IMR-90 (cell line): Measurements from ENCODE around the gene SUPV3L1. TPM values are rescaled to one million over a fixed set of nuclear protein-coding genes. Genes with fewer than 3 reads are reported as not detected.

ENCODE experiments used
- ATAC-seq: fragments of 200-7000 bp; cut with Tn5 transposase; 2 replicates; pipeline ENCODE4 v1.9.1; 2020; ENCODE audit warnings: low read depth, mild to moderate bottlenecking, moderate library complexity
- BruUV-seq: library from RNA; stranded (reverse); fragments of 400-500 nt; replicated peaks from 2 replicates; lab custom pipeline; 2021; lab: Mats Ljungman, UMichigan
- CTCF ChIA-PET: fragments of 300-600 bp; formaldehyde crosslinking; extraction: SDS; loops from one replicate; lab custom pipeline; 2021; ENCODE audit warnings: antibody characterized with exemption; lab: Yijun Ruan, JAX
- POLR2A ChIA-PET: fragments of 300-600 bp; sonication (Branson Sonifier 250); formaldehyde crosslinking; loops from one replicate; lab custom pipeline; 2022; ENCODE audit warnings: antibody characterized with exemption; ENCODE audit not compliant: unreplicated experiment; lab: Charles Lee
- DNase-seq: peaks from one replicate; pipeline ENCODE4 v3.0.0; 2013
- H2AFZ ChIP-seq: replicated peaks from 2 replicates; pipeline ENCODE3; 2013; ENCODE audit warnings: low read length, mild to moderate bottlenecking; ENCODE audit not compliant: poor library complexity
- H2AK5ac ChIP-seq: 2 replicates; pipeline ENCODE4 v1.6.1; 2013; ENCODE audit warnings: low read depth, low read length, inconsistent platforms
- H2AK9ac ChIP-seq: replicated peaks from 2 replicates; pipeline ENCODE3; 2013; ENCODE audit warnings: mild to moderate bottlenecking, low read depth, low read length, moderate library complexity; ENCODE audit not compliant: poor library complexity
- H2BK120ac ChIP-seq: 2 replicates; pipeline ENCODE4 v1.6.1; 2013; ENCODE audit warnings: low read depth, low read length, inconsistent platforms
- H2BK15ac ChIP-seq: 3 replicates; pipeline ENCODE4 v1.6.1; 2013; ENCODE audit warnings: low read depth, low read length, inconsistent platforms
- H2BK20ac ChIP-seq: 2 replicates; pipeline ENCODE4 v1.6.1; 2013; ENCODE audit warnings: low read depth, mild to moderate bottlenecking, inconsistent platforms, low read length, moderate library complexity
- H2BK5ac ChIP-seq: 2 replicates; pipeline ENCODE4 v1.6.1; 2013; ENCODE audit warnings: mild to moderate bottlenecking, low read depth, low read length, inconsistent platforms; ENCODE audit not compliant: poor library complexity, severe bottlenecking
- H3K14ac ChIP-seq: replicated peaks from 2 replicates; pipeline ENCODE4 v1.6.1; 2013; ENCODE audit warnings: low read depth, low read length, inconsistent platforms
- H3K18ac ChIP-seq: 2 replicates; pipeline ENCODE4 v1.6.1; 2013; ENCODE audit warnings: low read depth, low read length, control low read depth
- H3K23ac ChIP-seq: 2 replicates; pipeline ENCODE4 v1.6.1; 2013; ENCODE audit warnings: low read depth, low read length, inconsistent platforms
- H3K27ac ChIP-seq: 2 replicates; pipeline ENCODE4 v1.5.1; 2013; ENCODE audit warnings: mild to moderate bottlenecking, control low read depth, low read length; ENCODE audit not compliant: insufficient read depth
- H3K27me3 ChIP-seq: 2 replicates; pipeline ENCODE4 v1.6.1; 2013; ENCODE audit warnings: low read length; ENCODE audit not compliant: control insufficient read depth, insufficient read depth
- H3K36me3 ChIP-seq: 2 replicates; pipeline ENCODE4 v1.6.1; 2013; ENCODE audit warnings: low read length, mixed read lengths; ENCODE audit not compliant: control insufficient read depth, insufficient read depth
- H3K4ac ChIP-seq: 2 replicates; pipeline ENCODE4 v1.6.1; 2013; ENCODE audit warnings: low read depth, low read length, inconsistent platforms
- H3K4me1 ChIP-seq: 2 replicates; pipeline ENCODE4 v1.6.1; 2013; ENCODE audit warnings: low read length, mixed read lengths; ENCODE audit not compliant: control insufficient read depth, insufficient read depth
- H3K4me2 ChIP-seq: 2 replicates; pipeline ENCODE4 v1.6.1; 2013; ENCODE audit warnings: low read depth, mild to moderate bottlenecking, control low read depth, low read length, moderate library complexity
- H3K4me3 ChIP-seq: 2 replicates; pipeline ENCODE4 v1.5.1; 2013; ENCODE audit warnings: low read depth, mild to moderate bottlenecking, control low read depth, low read length, moderate library complexity; ENCODE audit not compliant: insufficient read depth
- H3K56ac ChIP-seq: 2 replicates; pipeline ENCODE4 v1.6.1; 2013; ENCODE audit warnings: low read length, inconsistent platforms; ENCODE audit not compliant: insufficient read depth; ENCODE audit errors: extremely low read depth
- H3K79me1 ChIP-seq, 2 experiments: 2 replicates each; pipeline ENCODE4 v1.6.1; 2013; ENCODE audit warnings: low read length in 2 of 2, inconsistent platforms in 1 of 2, low read depth in 1 of 2
- H3K9ac ChIP-seq: 2 replicates; pipeline ENCODE4 v1.6.1; 2013; ENCODE audit warnings: low read depth, low read length, control low read depth
- H3K9me1 ChIP-seq: 2 replicates; pipeline ENCODE4 v1.6.1; 2013; ENCODE audit warnings: low read length, inconsistent platforms; ENCODE audit not compliant: insufficient read depth
- H3K9me3 ChIP-seq: 2 replicates; pipeline ENCODE4 v1.6.1; 2013; ENCODE audit warnings: low read length; ENCODE audit not compliant: control insufficient read depth, insufficient read depth
- H4K20me1 ChIP-seq: 2 replicates; pipeline ENCODE4 v1.6.1; 2013; ENCODE audit warnings: low read length, inconsistent platforms; ENCODE audit not compliant: insufficient read depth
- H4K5ac ChIP-seq: 2 replicates; pipeline ENCODE4 v1.6.1; 2013; ENCODE audit warnings: mild to moderate bottlenecking, low read depth, low read length, control low read depth
- H4K8ac ChIP-seq, 2 experiments: 2 replicates each; pipeline ENCODE4 v1.6.1; 2013; ENCODE audit warnings: low read depth in 2 of 2, low read length in 2 of 2, control low read depth in 1 of 2, inconsistent platforms in 1 of 2
- H4K91ac ChIP-seq: 2 replicates; pipeline ENCODE4 v1.6.1; 2013; ENCODE audit warnings: low read depth, low read length, inconsistent platforms; ENCODE audit not compliant: insufficient read depth
- CEBPB ChIP-seq: IDR thresholded peaks from 2 replicates; pipeline ENCODE4 v1.6.1; 2012; ENCODE audit warnings: low read depth, low read length, improper control_type of control experiment
- MXI1 ChIP-seq: IDR thresholded peaks from 2 replicates; pipeline ENCODE4 v1.6.1; 2012; ENCODE audit warnings: low read depth, mild to moderate bottlenecking, low read length, moderate library complexity, borderline replicate concordance
- WGBS, 2 experiments: methylation state at CpG; one replicate each; pipeline versions ENCODE4 v1.1.5 to v1.1.7; 2013; ENCODE audit warnings: missing lambda C conversion rate in 2 of 2; ENCODE audit not compliant: insufficient read length in 1 of 2; ENCODE audit errors: extremely low coverage in 2 of 2; 5-methylcytosine and 5-hydroxymethylcytosine counted together
- dilution Hi-C: fragments of 300-500 bp; cut with HindIII; formaldehyde crosslinking; loops from one replicate; pipeline ENCODE4 v1.14.3; 2018; ENCODE audit warnings: low sequenced_read_pairs; ENCODE audit not compliant: unreplicated experiment
- in situ Hi-C: fragments of 300-500 bp; cut with MboI; formaldehyde crosslinking; loops from 3 replicates; pipeline ENCODE4 v1.14.3; 2019; ENCODE audit warnings: low sequenced_read_pairs, inconsistent platforms, mixed read lengths
- intact Hi-C: fragments of 100-400 bp; cut with micrococcal nuclease; formaldehyde crosslinking; loops from 2 replicates; pipeline ENCODE4 v1.10.0; 2022
- polyA plus RNA-seq, 3 experiments: library from polyadenylated mRNA; depleted of rRNA; stranded (reverse); fragments of >200 nt; gene quantifications; 2 replicates each; pipeline ENCODE4 v1.2.3, GENCODE V29; 2012; ENCODE audit warnings: low replicate concordance in 1 of 3
- total RNA-seq: library from RNA; depleted of rRNA; stranded (reverse); fragments of >200 nt; gene quantifications from 2 replicates; pipeline ENCODE4 v1.2.3, GENCODE V29; 2012
- TF ChIP-seq, protein P1 (sequence below): fragments of 150-350 bp; IDR thresholded peaks from 2 replicates; pipeline ENCODE4 v1.6.1; 2016; ENCODE audit warnings: low read depth, mild to moderate bottlenecking, low read length, moderate library complexity, borderline replicate concordance
- TF ChIP-seq, protein P2 (sequence below): conservative IDR thresholded peaks from 2 replicates; pipeline ENCODE4 v1.5.1; 2012; ENCODE audit warnings: mild to moderate bottlenecking, low read depth, low read length, improper control_type of control experiment

Gene SUPV3L1
- total and polyA plus RNA-seq, 2 of the 4 experiments (the other 2 are of a cell fraction), result 24.4 to 26.5 TPM

DNA sequence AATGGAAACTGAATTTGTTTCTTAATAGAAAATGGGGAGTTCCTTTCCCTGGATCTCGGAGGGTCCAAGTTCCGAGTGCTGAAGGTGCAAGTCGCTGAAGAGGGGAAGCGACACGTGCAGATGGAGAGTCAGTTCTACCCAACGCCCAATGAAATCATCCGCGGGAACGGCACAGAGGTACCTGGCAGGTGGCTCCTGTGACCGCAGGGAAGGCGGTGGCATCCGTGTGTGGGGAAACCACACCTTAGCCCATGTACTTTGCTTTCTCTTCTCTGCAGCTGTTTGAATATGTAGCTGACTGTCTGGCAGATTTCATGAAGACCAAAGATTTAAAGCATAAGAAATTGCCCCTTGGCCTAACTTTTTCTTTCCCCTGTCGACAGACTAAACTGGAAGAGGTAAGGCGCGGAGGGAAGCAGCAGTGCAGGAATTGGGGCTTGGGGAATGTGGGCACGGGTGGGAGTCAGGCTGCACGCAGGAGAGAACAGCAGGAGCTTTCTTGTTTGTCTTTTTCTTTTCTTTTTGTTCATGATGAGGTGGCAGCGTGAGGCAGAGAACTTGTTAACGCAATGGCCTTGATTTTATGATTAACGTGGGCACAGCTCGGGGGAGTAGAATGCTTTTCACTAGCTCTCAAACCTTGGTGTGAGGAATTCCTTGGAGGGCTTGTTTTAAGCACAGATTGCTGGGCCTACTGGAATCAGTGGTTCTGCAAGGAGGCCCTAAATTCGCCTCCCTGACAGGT, 52.9 kb downstream of the SUPV3L1 start:
- H4K8ac ChIP-seq, result no peak overlapping the region
- no peaks in the 10 kb centered on the region for H3K79me1 ChIP-seq
- H3K9me1 ChIP-seq, result peaks cover 14% of the 10 kb centered on the region
- no peak overlapping the region for H2AK9ac ChIP-seq
- H3K9me3 ChIP-seq, result no peaks in the 10 kb centered on the region
- H2BK120ac ChIP-seq, result peak overlapping the region; percentile 48
- no peak overlapping the region for H3K9ac ChIP-seq
- no peaks in the 10 kb centered on the region for H3K27me3 ChIP-seq
- H3K27ac ChIP-seq, result no peak overlapping the region
- DNase-seq (no peak), ATAC-seq (no peak)
- H2BK15ac ChIP-seq, result no peak overlapping the region
- no peak overlapping the region for H3K4me3 ChIP-seq
- H3K56ac ChIP-seq, result no peak overlapping the region
- peak overlapping the region; percentile 46 for H3K4ac ChIP-seq
- H3K23ac ChIP-seq, result no peak overlapping the region
- no peak overlapping the region for H2AFZ ChIP-seq
- BruUV-seq, result no TSS peak
- no peaks in the 10 kb centered on the region for H4K20me1 ChIP-seq
- no peak overlapping the region for H4K5ac ChIP-seq
- H3K18ac ChIP-seq, result no peak overlapping the region
- WGBS, 2 experiments, result 94% methylated on average over 3 of the region's 22 CpGs; no CpG with 5 or more reads in 1 of the 2 experiments
- H3K14ac ChIP-seq, result no peak overlapping the region; the same call in 1 of the 2 replicates
- H3K4me1 ChIP-seq, result peaks cover 2% of the 10 kb centered on the region; the same call in 1 of the 2 replicates
- POLR2A ChIA-PET, result no interaction called here
- H2BK20ac ChIP-seq, result peak overlapping the region; percentile 38
- peak overlapping the region; percentile 76 for H2AK5ac ChIP-seq
- CTCF ChIA-PET, result interaction anchor here (0.6 kb wide), 1 partner anchor 311 kb away, joined by 4 read pairs; no protein-coding TSS in a partner anchor
- peak overlapping the region; percentile 24; the same call in 1 of the 2 replicates for H4K91ac ChIP-seq
- no peaks in the 10 kb centered on the region for H3K36me3 ChIP-seq
- in situ Hi-C loops (loop anchor here (5.0 to 10.0 kb wide), 2 partner anchors 159 to 272 kb away; no protein-coding TSS in a partner anchor), dilution Hi-C loops (no loop called here), intact Hi-C loops (no loop called here)
- TF ChIP-seq, protein P1, sequence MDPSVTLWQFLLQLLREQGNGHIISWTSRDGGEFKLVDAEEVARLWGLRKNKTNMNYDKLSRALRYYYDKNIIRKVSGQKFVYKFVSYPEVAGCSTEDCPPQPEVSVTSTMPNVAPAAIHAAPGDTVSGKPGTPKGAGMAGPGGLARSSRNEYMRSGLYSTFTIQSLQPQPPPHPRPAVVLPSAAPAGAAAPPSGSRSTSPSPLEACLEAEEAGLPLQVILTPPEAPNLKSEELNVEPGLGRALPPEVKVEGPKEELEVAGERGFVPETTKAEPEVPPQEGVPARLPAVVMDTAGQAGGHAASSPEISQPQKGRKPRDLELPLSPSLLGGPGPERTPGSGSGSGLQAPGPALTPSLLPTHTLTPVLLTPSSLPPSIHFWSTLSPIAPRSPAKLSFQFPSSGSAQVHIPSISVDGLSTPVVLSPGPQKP, result no peak
- no peak for TF ChIP-seq MXI1
- no peak for TF ChIP-seq CEBPB
- TF ChIP-seq, protein P2, sequence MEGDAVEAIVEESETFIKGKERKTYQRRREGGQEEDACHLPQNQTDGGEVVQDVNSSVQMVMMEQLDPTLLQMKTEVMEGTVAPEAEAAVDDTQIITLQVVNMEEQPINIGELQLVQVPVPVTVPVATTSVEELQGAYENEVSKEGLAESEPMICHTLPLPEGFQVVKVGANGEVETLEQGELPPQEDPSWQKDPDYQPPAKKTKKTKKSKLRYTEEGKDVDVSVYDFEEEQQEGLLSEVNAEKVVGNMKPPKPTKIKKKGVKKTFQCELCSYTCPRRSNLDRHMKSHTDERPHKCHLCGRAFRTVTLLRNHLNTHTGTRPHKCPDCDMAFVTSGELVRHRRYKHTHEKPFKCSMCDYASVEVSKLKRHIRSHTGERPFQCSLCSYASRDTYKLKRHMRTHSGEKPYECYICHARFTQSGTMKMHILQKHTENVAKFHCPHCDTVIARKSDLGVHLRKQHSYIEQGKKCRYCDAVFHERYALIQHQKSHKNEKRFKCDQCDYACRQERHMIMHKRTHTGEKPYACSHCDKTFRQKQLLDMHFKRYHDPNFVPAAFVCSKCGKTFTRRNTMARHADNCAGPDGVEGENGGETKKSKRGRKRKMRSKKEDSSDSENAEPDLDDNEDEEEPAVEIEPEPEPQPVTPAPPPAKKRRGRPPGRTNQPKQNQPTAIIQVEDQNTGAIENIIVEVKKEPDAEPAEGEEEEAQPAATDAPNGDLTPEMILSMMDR, result no peak
- H3K4me2 ChIP-seq, result no peak overlapping the region
- H2BK5ac ChIP-seq, result no peak overlapping the region
